Measurements from ENCODE around the gene EEIG2.

EEIG2 gene

GRCh38 chr1:108524676-108525075 lies 35.2 kb upstream of the EEIG2 start:
- Histone ChIP-seq H3K27me3 (ENCODE audit: control insufficient read depth in 1 of 2, insufficient read depth in 1 of 2, low read length in 2 of 2) (peaks cover 0 to 11% of the 10 kb centered on the region in 2 experiments), H3K9ac (ENCODE audit: low read length) (no peak overlapping the region), H2AK5ac (ENCODE audit: low read length, severe bottlenecking) (no peak overlapping the region), H3K4me2 (ENCODE audit: low read length, poor library complexity, severe bottlenecking) (no peak overlapping the region), H3K4me1 (ENCODE audit: control insufficient read depth, insufficient read depth, low read depth, low read length) (no peaks in the 10 kb centered on the region), H3K18ac (ENCODE audit: low read depth in 1 of 2, low read length in 2 of 2) (no peak overlapping the region), H2BK120ac (ENCODE audit: low read depth, low read length) (no peak overlapping the region), H3K4ac (ENCODE audit: low read depth in 1 of 2, low read length in 2 of 2) (no peak overlapping the region), H2AFZ (ENCODE audit: low read depth, low read length) (no peak overlapping the region), H2BK15ac (ENCODE audit: low read depth, poor library complexity, severe bottlenecking) (no peak overlapping the region), H3K4me3 (ENCODE audit: insufficient read depth in 1 of 2, low read depth in 1 of 2, low read length in 2 of 2) (no peak overlapping the region), H4K91ac (ENCODE audit: low read length) (no peak overlapping the region), H3K36me3 (ENCODE audit: control insufficient read depth in 1 of 2, insufficient read depth in 2 of 2, low read depth in 1 of 2, low read length in 2 of 2) (no peaks in the 10 kb centered on the region), H3K23ac (ENCODE audit: low read length in 2 of 2) (no peak overlapping the region), H3K9me3 (ENCODE audit: control insufficient read depth, low read length) (no peaks in the 10 kb centered on the region), H3K27ac (ENCODE audit: low read length, poor library complexity, severe bottlenecking) (no peak overlapping the region), H4K8ac (ENCODE audit: low read length) (no peak overlapping the region), H2BK12ac (ENCODE audit: low read length in 2 of 2) (no peak overlapping the region), H2BK5ac (ENCODE audit: low read depth, low read length, poor library complexity, severe bottlenecking) (no peak overlapping the region), H3K79me1 (replicated peaks; ENCODE audit: low read length, poor library complexity, severe bottlenecking) (no peaks in the 10 kb centered on the region), H3K14ac (ENCODE audit: low read length in 2 of 2) (no peak overlapping the region)
- no peak for DNase-seq
- WGBS = no CpG with 5 or more reads among the region's 3 CpGs

GRCh38 chr1:108527135-108527534 lies 32.8 kb upstream of the EEIG2 start:
- no peak overlapping the region for H3K14ac ChIP-seq (ENCODE audit: low read length in 2 of 2)
- WGBS = 70% methylated on average over 2 of the region's 3 CpGs
- no peaks in the 10 kb centered on the region for H3K36me3 ChIP-seq (ENCODE audit: control insufficient read depth in 1 of 2, insufficient read depth in 2 of 2, low read depth in 1 of 2, low read length in 2 of 2)
- no peak overlapping the region for H4K91ac ChIP-seq (ENCODE audit: low read length)
- no peaks in the 10 kb centered on the region for H3K4me1 ChIP-seq (ENCODE audit: control insufficient read depth, insufficient read depth, low read depth, low read length)
- no peak overlapping the region for H2BK5ac ChIP-seq (ENCODE audit: low read depth, low read length, poor library complexity, severe bottlenecking)
- no peak overlapping the region for H3K4ac ChIP-seq (ENCODE audit: low read depth in 1 of 2, low read length in 2 of 2)
- H2AK5ac ChIP-seq (ENCODE audit: low read length, severe bottlenecking) = no peak overlapping the region
- H3K4me2 ChIP-seq (ENCODE audit: low read length, poor library complexity, severe bottlenecking) = no peak overlapping the region
- no peak for DNase-seq
- no peak overlapping the region for H3K9ac ChIP-seq (ENCODE audit: low read length)
- no peak overlapping the region for H3K23ac ChIP-seq (ENCODE audit: low read length in 2 of 2)
- no peaks in the 10 kb centered on the region for H3K79me1 ChIP-seq (replicated peaks; ENCODE audit: low read length, poor library complexity, severe bottlenecking)
- H4K8ac ChIP-seq (ENCODE audit: low read length) = no peak overlapping the region
- H3K9me3 ChIP-seq (ENCODE audit: control insufficient read depth, low read length) = no peaks in the 10 kb centered on the region
- H2BK15ac ChIP-seq (ENCODE audit: low read depth, poor library complexity, severe bottlenecking) = no peak overlapping the region
- H3K18ac ChIP-seq (ENCODE audit: low read depth in 1 of 2, low read length in 2 of 2) = no peak overlapping the region
- H2BK12ac ChIP-seq (ENCODE audit: low read length in 2 of 2) = no peak overlapping the region
- H3K4me3 ChIP-seq (ENCODE audit: insufficient read depth in 1 of 2, low read depth in 1 of 2, low read length in 2 of 2) = no peak overlapping the region
- H2BK120ac ChIP-seq (ENCODE audit: low read depth, low read length) = no peak overlapping the region
- H3K27me3 ChIP-seq (ENCODE audit: control insufficient read depth in 1 of 2, insufficient read depth in 1 of 2, low read length in 2 of 2) = peaks cover 0 to 4% of the 10 kb centered on the region in 2 experiments
- H3K27ac ChIP-seq (ENCODE audit: low read length, poor library complexity, severe bottlenecking) = no peak overlapping the region
- H2AFZ ChIP-seq (ENCODE audit: low read depth, low read length) = no peak overlapping the region

GRCh38 chr1:108527837-108528236 lies 32.1 kb upstream of the EEIG2 start:
- Histone ChIP-seq H3K4ac (ENCODE audit: low read depth in 1 of 2, low read length in 2 of 2) (no peak overlapping the region), H2AFZ (ENCODE audit: low read depth, low read length) (no peak overlapping the region), H3K4me1 (ENCODE audit: control insufficient read depth, insufficient read depth, low read depth, low read length) (no peaks in the 10 kb centered on the region), H3K9ac (ENCODE audit: low read length) (no peak overlapping the region), H2BK120ac (ENCODE audit: low read depth, low read length) (no peak overlapping the region), H3K79me1 (replicated peaks; ENCODE audit: low read length, poor library complexity, severe bottlenecking) (no peaks in the 10 kb centered on the region), H3K9me3 (ENCODE audit: control insufficient read depth, low read length) (no peaks in the 10 kb centered on the region), H3K14ac (ENCODE audit: low read length in 2 of 2) (no peak overlapping the region), H3K27me3 (ENCODE audit: control insufficient read depth in 1 of 2, insufficient read depth in 1 of 2, low read length in 2 of 2) (peaks cover 0 to 4% of the 10 kb centered on the region in 2 experiments), H3K4me3 (ENCODE audit: insufficient read depth in 1 of 2, low read depth in 1 of 2, low read length in 2 of 2) (no peak overlapping the region), H3K4me2 (ENCODE audit: low read length, poor library complexity, severe bottlenecking) (no peak overlapping the region), H4K91ac (ENCODE audit: low read length) (no peak overlapping the region), H2AK5ac (ENCODE audit: low read length, severe bottlenecking) (no peak overlapping the region), H2BK12ac (ENCODE audit: low read length in 2 of 2) (no peak overlapping the region), H3K36me3 (ENCODE audit: control insufficient read depth in 1 of 2, insufficient read depth in 2 of 2, low read depth in 1 of 2, low read length in 2 of 2) (no peaks in the 10 kb centered on the region), H4K8ac (ENCODE audit: low read length) (no peak overlapping the region), H3K18ac (ENCODE audit: low read depth in 1 of 2, low read length in 2 of 2) (no peak overlapping the region), H2BK15ac (ENCODE audit: low read depth, poor library complexity, severe bottlenecking) (no peak overlapping the region), H2BK5ac (ENCODE audit: low read depth, low read length, poor library complexity, severe bottlenecking) (no peak overlapping the region), H3K27ac (ENCODE audit: low read length, poor library complexity, severe bottlenecking) (no peak overlapping the region), H3K23ac (ENCODE audit: low read length in 2 of 2) (no peak overlapping the region)
- WGBS = 83% methylated on average over 1 of the region's 2 CpGs
- DNase-seq = no peak

GRCh38 chr1:108531444-108531843 lies 28.5 kb upstream of the EEIG2 start:
- Histone ChIP-seq H3K27ac (ENCODE audit: low read length, poor library complexity, severe bottlenecking) (no peak overlapping the region), H2AK5ac (ENCODE audit: low read length, severe bottlenecking) (no peak overlapping the region), H3K23ac (ENCODE audit: low read length in 2 of 2) (no peak overlapping the region), H3K14ac (ENCODE audit: low read length in 2 of 2) (no peak overlapping the region), H2AFZ (ENCODE audit: low read depth, low read length) (no peak overlapping the region), H4K91ac (ENCODE audit: low read length) (no peak overlapping the region), H3K4me3 (ENCODE audit: insufficient read depth in 1 of 2, low read depth in 1 of 2, low read length in 2 of 2) (no peak overlapping the region), H2BK120ac (ENCODE audit: low read depth, low read length) (no peak overlapping the region), H3K18ac (ENCODE audit: low read depth in 1 of 2, low read length in 2 of 2) (no peak overlapping the region), H3K79me1 (replicated peaks; ENCODE audit: low read length, poor library complexity, severe bottlenecking) (no peaks in the 10 kb centered on the region), H2BK12ac (ENCODE audit: low read length in 2 of 2) (no peak overlapping the region), H3K27me3 (ENCODE audit: control insufficient read depth in 1 of 2, insufficient read depth in 1 of 2, low read length in 2 of 2) (no peaks in the 10 kb centered on the region), H3K36me3 (ENCODE audit: control insufficient read depth in 1 of 2, insufficient read depth in 2 of 2, low read depth in 1 of 2, low read length in 2 of 2) (no peaks in the 10 kb centered on the region), H3K4me1 (ENCODE audit: control insufficient read depth, insufficient read depth, low read depth, low read length) (no peaks in the 10 kb centered on the region), H3K9ac (ENCODE audit: low read length) (no peak overlapping the region), H4K8ac (ENCODE audit: low read length) (no peak overlapping the region), H2BK5ac (ENCODE audit: low read depth, low read length, poor library complexity, severe bottlenecking) (no peak overlapping the region), H3K9me3 (ENCODE audit: control insufficient read depth, low read length) (no peaks in the 10 kb centered on the region), H3K4ac (ENCODE audit: low read depth in 1 of 2, low read length in 2 of 2) (no peak overlapping the region), H2BK15ac (ENCODE audit: low read depth, poor library complexity, severe bottlenecking) (no peak overlapping the region), H3K4me2 (ENCODE audit: low read length, poor library complexity, severe bottlenecking) (no peak overlapping the region)
- 92% methylated on average over 3 of the region's 4 CpGs for WGBS
- DNase-seq = no peak

Data from mesenchymal stem cell (in vitro differentiated cells and primary cell).